Measurements from ENCODE around the gene PIGT. TPM values are rescaled to one million over a fixed set of nuclear protein-coding genes. Genes with fewer than 3 reads are reported as not detected.

The PIGT gene
- polyA plus RNA-seq, 2 of the 4 experiments (the other 2 are of a cell fraction): 60.3 to 66.2 TPM

DNA sequence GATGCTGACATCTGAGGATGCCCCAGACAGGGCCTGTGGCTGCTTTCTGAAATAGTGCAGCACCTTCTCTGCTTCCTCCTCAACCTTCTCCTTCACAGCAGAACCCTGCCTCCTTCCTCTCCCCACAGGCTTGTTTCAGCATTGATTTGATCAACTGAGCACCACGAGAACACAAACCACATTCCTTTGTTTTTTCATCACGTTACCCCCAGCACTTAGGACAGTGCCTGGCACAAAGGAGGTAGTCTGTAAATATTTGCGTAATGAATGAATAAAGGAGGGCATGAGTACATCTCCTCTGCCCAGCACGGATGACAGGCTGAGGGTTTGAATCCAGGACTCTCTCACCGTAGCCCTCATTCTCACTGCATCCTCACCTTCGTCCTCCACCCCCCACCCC is 32.3 kb downstream of the PIGT start:
- ChIA-PET CTCF (interaction anchor here (1.0 to 11.9 kb wide), 6 partner anchors 10 to 323 kb away, joined by 4 to 111 read pairs (median 30); partner anchors contain the start of gene SYS1), POLR2A (no interaction called here)
- ATAC-seq (no peak), DNase-seq (ENCODE audit: low read depth in 1 of 2, low spot score in 1 of 2) (no peak), FAIRE-seq (no peak)
- Histone ChIP-seq H3K4me2 (no peak overlapping the region), H3K4me1 (no peaks in the 10 kb centered on the region), H3K27ac (no peak overlapping the region), H3K4me3 (no peak overlapping the region), H3K9me3 (no peaks in the 10 kb centered on the region)
- WGBS (ENCODE audit: missing lambda C conversion rate): 17% methylated on average over 6 of the region's 6 CpGs
- TF ChIP-seq, protein P1, sequence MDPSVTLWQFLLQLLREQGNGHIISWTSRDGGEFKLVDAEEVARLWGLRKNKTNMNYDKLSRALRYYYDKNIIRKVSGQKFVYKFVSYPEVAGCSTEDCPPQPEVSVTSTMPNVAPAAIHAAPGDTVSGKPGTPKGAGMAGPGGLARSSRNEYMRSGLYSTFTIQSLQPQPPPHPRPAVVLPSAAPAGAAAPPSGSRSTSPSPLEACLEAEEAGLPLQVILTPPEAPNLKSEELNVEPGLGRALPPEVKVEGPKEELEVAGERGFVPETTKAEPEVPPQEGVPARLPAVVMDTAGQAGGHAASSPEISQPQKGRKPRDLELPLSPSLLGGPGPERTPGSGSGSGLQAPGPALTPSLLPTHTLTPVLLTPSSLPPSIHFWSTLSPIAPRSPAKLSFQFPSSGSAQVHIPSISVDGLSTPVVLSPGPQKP (IDR thresholded peaks at IDR 0.05; ENCODE audit: low read depth, low read length): no peak
- TF ChIP-seq SREBF2 (IDR thresholded peaks at IDR 0.05) (no peak), HOXB13 (CRISPR knock-in tag; IDR thresholded peaks at IDR 0.05; ENCODE audit: low read depth) (no peak), BHLHE40 (IDR thresholded peaks at IDR 0.05; ENCODE audit: low read depth, low read length) (no peak), ZNF302 (CRISPR knock-in tag; IDR thresholded peaks at IDR 0.05) (no peak), RCOR1 (IDR thresholded peaks at IDR 0.05; ENCODE audit: low read depth, low read length) (no peak)

DNA sequence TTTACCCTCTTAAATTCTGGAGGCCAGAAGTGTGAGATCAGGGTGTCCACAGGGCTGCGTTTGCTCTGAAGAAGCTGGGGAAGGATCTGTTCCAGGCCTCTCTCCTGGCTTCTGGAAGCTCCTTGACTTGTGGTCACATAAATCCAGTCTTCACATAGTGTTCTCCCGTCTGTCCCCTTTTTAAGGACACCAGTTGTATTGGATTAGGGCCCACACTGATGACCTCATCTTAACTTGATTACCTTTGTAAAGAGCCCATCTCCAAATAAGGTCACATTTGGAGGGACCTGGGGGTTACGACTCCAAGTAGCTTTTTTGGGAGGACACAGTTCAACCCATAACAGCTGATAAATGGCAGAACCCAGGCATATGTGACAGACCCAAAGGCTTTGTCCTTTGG is 33.6 kb downstream of the PIGT start:
- no peak for FAIRE-seq
- no peak overlapping the region for H3K4me2 ChIP-seq
- WGBS (ENCODE audit: missing lambda C conversion rate): 73% methylated on average over 3 of the region's 3 CpGs
- H3K4me3 ChIP-seq: no peak overlapping the region
- no peaks in the 10 kb centered on the region for H3K4me1 ChIP-seq
- ATAC-seq: no peak
- ChIA-PET POLR2A (no interaction called here), CTCF (interaction anchor here (0.7 to 11.9 kb wide), 16 partner anchors 9 to 322 kb away, joined by 3 to 111 read pairs (median 6); partner anchors contain the start of gene SYS1)
- no peak overlapping the region for H3K27ac ChIP-seq
- no peaks in the 10 kb centered on the region for H3K9me3 ChIP-seq
- no peak for TF ChIP-seq GATA3 (IDR thresholded peaks at IDR 0.05; ENCODE audit: borderline replicate concordance)
- no peak for DNase-seq (ENCODE audit: low read depth in 1 of 2, low spot score in 1 of 2)

DNA sequence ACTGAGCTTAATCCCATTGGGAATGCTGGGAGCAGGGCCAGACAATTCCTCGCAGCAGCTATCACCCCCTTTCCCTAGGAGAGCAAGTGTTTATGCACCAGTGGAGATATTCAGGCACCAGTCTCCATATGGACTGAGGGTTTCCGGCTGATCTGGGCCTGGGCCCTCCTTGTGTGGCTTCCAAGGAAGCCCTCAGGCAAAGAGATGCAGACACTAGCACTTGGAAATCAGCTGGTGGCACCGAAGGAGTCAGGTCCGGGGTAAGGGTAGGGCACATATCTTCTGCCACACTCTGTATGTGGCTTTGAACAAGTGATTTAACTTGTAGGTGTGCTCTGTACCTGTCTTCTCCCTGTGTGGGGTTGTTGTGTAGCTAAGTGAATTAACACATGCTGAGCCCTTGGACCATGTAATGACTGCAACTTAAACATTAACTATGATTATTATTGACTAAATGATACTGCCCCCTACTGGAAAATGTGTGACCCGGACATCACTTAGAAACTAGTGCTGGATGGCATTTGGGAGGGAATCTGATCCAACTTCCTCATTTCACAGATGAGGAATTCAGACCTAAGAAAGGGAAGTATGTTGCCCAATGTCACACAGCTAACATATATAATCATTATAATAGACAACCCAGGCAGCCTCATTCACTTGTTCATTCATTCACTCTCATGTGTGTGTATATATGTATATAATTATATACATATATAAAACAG is 34.3 kb downstream of the PIGT start:
- Histone ChIP-seq H3K4me1 (no peaks in the 10 kb centered on the region), H3K9me3 (no peaks in the 10 kb centered on the region), H3K27ac (no peak overlapping the region), H3K4me3 (no peak overlapping the region), H3K4me2 (no peak overlapping the region)
- ChIA-PET POLR2A (no interaction called here), CTCF (interaction anchor here (0.7 to 11.9 kb wide), 17 partner anchors 8 to 321 kb away, joined by 3 to 111 read pairs (median 6); partner anchors contain the start of gene SYS1)
- FAIRE-seq: no peak
- DNase-seq (ENCODE audit: low read depth in 1 of 2, low spot score in 1 of 2): peak; percentile 28 to 56
- TF ChIP-seq RARB (CRISPR knock-in tag; IDR thresholded peaks at IDR 0.05) (no peak), MYC (IDR thresholded peaks at IDR 0.05; ENCODE audit: borderline replicate concordance, low read length) (no peak), GATA3 (IDR thresholded peaks at IDR 0.05; ENCODE audit: borderline replicate concordance) (no peak), SMC3 (IDR thresholded peaks at IDR 0.05) (peak; percentile 27; the same call in 1 of the 3 replicates), RNF2 (IDR thresholded peaks at IDR 0.05; ENCODE audit: borderline replicate concordance, low read depth) (no peak), RAD21 (conservative IDR thresholded peaks at IDR 0.05 in 1 of 2, IDR thresholded peaks at IDR 0.05 in 1 of 2) (peak; percentile 37 to 51), RFX5 (IDR thresholded peaks at IDR 0.05) (no peak), JUN (IDR thresholded peaks at IDR 0.05) (no peak)
- TF ChIP-seq, protein P2, sequence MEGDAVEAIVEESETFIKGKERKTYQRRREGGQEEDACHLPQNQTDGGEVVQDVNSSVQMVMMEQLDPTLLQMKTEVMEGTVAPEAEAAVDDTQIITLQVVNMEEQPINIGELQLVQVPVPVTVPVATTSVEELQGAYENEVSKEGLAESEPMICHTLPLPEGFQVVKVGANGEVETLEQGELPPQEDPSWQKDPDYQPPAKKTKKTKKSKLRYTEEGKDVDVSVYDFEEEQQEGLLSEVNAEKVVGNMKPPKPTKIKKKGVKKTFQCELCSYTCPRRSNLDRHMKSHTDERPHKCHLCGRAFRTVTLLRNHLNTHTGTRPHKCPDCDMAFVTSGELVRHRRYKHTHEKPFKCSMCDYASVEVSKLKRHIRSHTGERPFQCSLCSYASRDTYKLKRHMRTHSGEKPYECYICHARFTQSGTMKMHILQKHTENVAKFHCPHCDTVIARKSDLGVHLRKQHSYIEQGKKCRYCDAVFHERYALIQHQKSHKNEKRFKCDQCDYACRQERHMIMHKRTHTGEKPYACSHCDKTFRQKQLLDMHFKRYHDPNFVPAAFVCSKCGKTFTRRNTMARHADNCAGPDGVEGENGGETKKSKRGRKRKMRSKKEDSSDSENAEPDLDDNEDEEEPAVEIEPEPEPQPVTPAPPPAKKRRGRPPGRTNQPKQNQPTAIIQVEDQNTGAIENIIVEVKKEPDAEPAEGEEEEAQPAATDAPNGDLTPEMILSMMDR (IDR thresholded peaks at IDR 0.05): peak; percentile 62
- peak in 1 of 2 experiments; percentile 56; a peak in 3 of 6 replicates for ATAC-seq
- 49% methylated on average over 5 of the region's 5 CpGs for WGBS (ENCODE audit: missing lambda C conversion rate)

DNA sequence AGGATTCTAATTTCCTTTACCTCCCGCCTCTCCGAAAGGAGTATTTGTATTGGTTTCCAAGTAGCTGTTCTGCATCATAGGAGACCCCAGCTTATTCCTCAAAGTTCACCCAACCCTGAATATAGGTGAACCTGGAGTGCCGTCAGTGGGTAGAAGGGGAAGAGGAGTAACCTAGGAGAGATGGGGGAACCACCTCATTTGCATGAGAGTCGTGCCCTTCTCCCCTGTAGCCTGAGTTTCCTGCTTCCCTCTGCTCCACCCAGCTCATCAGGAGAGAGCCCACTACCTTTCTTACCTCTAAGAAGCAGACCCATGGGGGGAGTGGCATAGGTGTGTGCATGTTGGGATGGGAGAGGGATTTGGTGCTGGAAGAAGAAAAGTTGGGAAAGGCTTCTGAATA is 36.3 kb downstream of the PIGT start:
- ChIA-PET POLR2A (no interaction called here), CTCF (interaction anchor here (0.6 to 11.9 kb wide), 11 partner anchors 9 to 348 kb away, joined by 3 to 111 read pairs (median 4); partner anchors contain the start of gene SYS1)
- no peak overlapping the region for H3K4me3 ChIP-seq
- TF ChIP-seq MAX (IDR thresholded peaks at IDR 0.05) (no peak), MAFK (IDR thresholded peaks at IDR 0.05; ENCODE audit: partially characterized antibody) (no peak), KDM5A (IDR thresholded peaks at IDR 0.05) (no peak), GATA3 (IDR thresholded peaks at IDR 0.05; ENCODE audit: borderline replicate concordance) (no peak), ZC3H11A (IDR thresholded peaks at IDR 0.05) (no peak), EP300 (IDR thresholded peaks at IDR 0.05) (no peak), HOXB13 (CRISPR knock-in tag; IDR thresholded peaks at IDR 0.05; ENCODE audit: low read depth) (no peak), TFCP2L1 (CRISPR knock-in tag; IDR thresholded peaks at IDR 0.05) (no peak), CBX8 (IDR thresholded peaks at IDR 0.05) (no peak), FOSL2 (IDR thresholded peaks at IDR 0.05) (no peak), FOSL2 (CRISPR knock-in tag; IDR thresholded peaks at IDR 0.05) (no peak), RCOR1 (IDR thresholded peaks at IDR 0.05; ENCODE audit: low read depth, low read length) (no peak), POLR2AphosphoS2 (conservative IDR thresholded peaks at IDR 0.05; ENCODE audit: low read length) (no peak), FOSB (CRISPR knock-in tag; IDR thresholded peaks at IDR 0.05) (no peak), NFE2L2 (conservative IDR thresholded peaks at IDR 0.05; ENCODE audit: low read length) (no peak)
- TF ChIP-seq, protein P3, sequence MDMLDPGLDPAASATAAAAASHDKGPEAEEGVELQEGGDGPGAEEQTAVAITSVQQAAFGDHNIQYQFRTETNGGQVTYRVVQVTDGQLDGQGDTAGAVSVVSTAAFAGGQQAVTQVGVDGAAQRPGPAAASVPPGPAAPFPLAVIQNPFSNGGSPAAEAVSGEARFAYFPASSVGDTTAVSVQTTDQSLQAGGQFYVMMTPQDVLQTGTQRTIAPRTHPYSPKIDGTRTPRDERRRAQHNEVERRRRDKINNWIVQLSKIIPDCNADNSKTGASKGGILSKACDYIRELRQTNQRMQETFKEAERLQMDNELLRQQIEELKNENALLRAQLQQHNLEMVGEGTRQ (IDR thresholded peaks at IDR 0.05): no peak
- H3K4me1 ChIP-seq: no peaks in the 10 kb centered on the region
- H3K27ac ChIP-seq: no peak overlapping the region
- FAIRE-seq (no peak), DNase-seq (ENCODE audit: low read depth in 1 of 2, low spot score in 1 of 2) (no peak), ATAC-seq (no peak)
- H3K4me2 ChIP-seq: no peak overlapping the region
- WGBS (ENCODE audit: missing lambda C conversion rate): 58% methylated on average over 4 of the region's 4 CpGs
- H3K9me3 ChIP-seq: no peaks in the 10 kb centered on the region

All from A549 (cell line).